GM19397 (cell line): Measurements from ENCODE around the gene GRK7.
"Not testable (repeated sequence)": the region's sequence is repeated elsewhere in the genome, so short reads cannot be mapped to it uniquely, and the experiment has no call there.

Source experiments
- ATAC-seq: cut with Tn5 transposase; IDR thresholded peaks from one replicate; pipeline ENCODE4 v1.9.1; 2021; ENCODE audit warnings: mild to moderate bottlenecking, moderate library complexity; ENCODE audit not compliant: unreplicated experiment

GRK7 gene

GRCh38 chr3:141753399-141753798 is 9.8 kb upstream of the GRK7 start:
- no peak for ATAC-seq

- ATAC-seq: no peak
Measured at GRCh38 chr3:141754032-141754431, 9.2 kb upstream of the GRK7 start.

- ATAC-seq: not testable (repeated sequence)
Measured at GRCh38 chr3:141762552-141762951, 656 bp upstream of the GRK7 start.

- ATAC-seq: no peak
Measured at GRCh38 chr3:141764045-141764444, 837 bp downstream of the GRK7 start.

GRCh38 chr3:141764465-141764864 is 1.3 kb downstream of the GRK7 start:
- no peak for ATAC-seq

GRCh38 chr3:141764986-141765385 is 1.8 kb downstream of the GRK7 start:
- no peak for ATAC-seq

- ATAC-seq: no peak
Measured at GRCh38 chr3:141767066-141767465, 3.9 kb downstream of the GRK7 start.

GRCh38 chr3:141769221-141769894 is 6.2 kb downstream of the GRK7 start:
- ATAC-seq: no peak

GRCh38 chr3:141773676-141774075 is 10.5 kb downstream of the GRK7 start:
- ATAC-seq: no peak

- ATAC-seq: no peak
Measured at GRCh38 chr3:141776376-141776775, 13.2 kb downstream of the GRK7 start.

- ATAC-seq: no peak
Measured at GRCh38 chr3:141776885-141777284, 13.7 kb downstream of the GRK7 start.

GRCh38 chr3:141777957-141778813 is 15.0 kb downstream of the GRK7 start:
- ATAC-seq: no peak

- ATAC-seq: no peak
Measured at GRCh38 chr3:141779667-141780066, 16.5 kb downstream of the GRK7 start.

GRCh38 chr3:141782386-141782932 is 19.3 kb downstream of the GRK7 start:
- no peak for ATAC-seq

- no peak for ATAC-seq
Measured at GRCh38 chr3:141783632-141784031, 20.4 kb downstream of the GRK7 start.

GRCh38 chr3:141784096-141784495 is 20.9 kb downstream of the GRK7 start:
- no peak for ATAC-seq

GRCh38 chr3:141784531-141784930 is 21.3 kb downstream of the GRK7 start:
- no peak for ATAC-seq

- no peak for ATAC-seq
Measured at GRCh38 chr3:141788149-141788548, 24.9 kb downstream of the GRK7 start.

- ATAC-seq: not testable (repeated sequence)
Measured at GRCh38 chr3:141788750-141789149, 25.5 kb downstream of the GRK7 start.

GRCh38 chr3:141789281-141789680 is 26.1 kb downstream of the GRK7 start:
- ATAC-seq: no peak

GRCh38 chr3:141790171-141790570 is 27.0 kb downstream of the GRK7 start:
- no peak for ATAC-seq

- ATAC-seq: no peak
Measured at GRCh38 chr3:141792495-141792894, 29.3 kb downstream of the GRK7 start.
